RWPE2 (cell line): Measurements from ENCODE around the gene NLGN4X.

Source experiments
- ATAC-seq: fragments of 200-7000 bp; cut with Tn5 transposase; 3 replicates; pipeline ENCODE4 v1.9.1; 2021; ENCODE audit warnings: low read depth
- DNase-seq: peaks from one replicate; pipeline ENCODE4 v3.0.0-alpha.2; 2020; ENCODE audit warnings: low spot score
- H3K27ac ChIP-seq: fragments of 450-650 bp; 2 replicates; pipeline ENCODE4 v1.5.1; 2017; ENCODE audit warnings: mild to moderate bottlenecking; ENCODE audit not compliant: poor library complexity, severe bottlenecking
- H3K27me3 ChIP-seq: fragments of 250-450 bp; sonication (Bioruptor Pico); 2 replicates; pipeline ENCODE4 v1.5.1; 2021; ENCODE audit warnings: mild to moderate bottlenecking, moderate library complexity; ENCODE audit not compliant: insufficient read depth, poor library complexity, severe bottlenecking
- H3K36me3 ChIP-seq: fragments of 250-450 bp; sonication (Bioruptor Pico); 2 replicates; pipeline ENCODE4 v1.5.1; 2020; ENCODE audit warnings: low read depth, mild to moderate bottlenecking, moderate library complexity
- H3K4me1 ChIP-seq: fragments of 250-450 bp; sonication (Bioruptor Pico); 2 replicates; pipeline ENCODE4 v1.5.1; 2021; ENCODE audit warnings: mild to moderate bottlenecking, moderate library complexity; ENCODE audit not compliant: insufficient read depth, poor library complexity, severe bottlenecking
- H3K4me3 ChIP-seq: fragments of 250-450 bp; sonication (Bioruptor Pico); 2 replicates; pipeline ENCODE4 v1.5.1; 2021; ENCODE audit warnings: mild to moderate bottlenecking, moderate library complexity; ENCODE audit not compliant: severe bottlenecking
- H3K9me3 ChIP-seq: fragments of 250-450 bp; sonication (Bioruptor Pico); 2 replicates; pipeline ENCODE4 v1.5.1; 2021; ENCODE audit warnings: mild to moderate bottlenecking, moderate library complexity; ENCODE audit not compliant: severe bottlenecking
- CTCF ChIP-seq: fragments of 450-650 bp; IDR thresholded peaks from one replicate; pipeline ENCODE4 v1.5.1; 2017; ENCODE audit warnings: mild to moderate bottlenecking, moderate library complexity; ENCODE audit not compliant: poor library complexity, severe bottlenecking

NLGN4X gene

GRCh38 chrX:6238576-6238975, 9.9 kb upstream of the NLGN4X start:
- Histone ChIP-seq H3K4me1 (no peaks in the 10 kb centered on the region), H3K4me3 (no peak overlapping the region), H3K9me3 (no peaks in the 10 kb centered on the region), H3K27ac (no peak overlapping the region), H3K27me3 (no peaks in the 10 kb centered on the region), H3K36me3 (no peaks in the 10 kb centered on the region)
- DNase-seq, result no peak
- TF ChIP-seq CTCF, result no peak
- ATAC-seq, result no peak

DNA sequence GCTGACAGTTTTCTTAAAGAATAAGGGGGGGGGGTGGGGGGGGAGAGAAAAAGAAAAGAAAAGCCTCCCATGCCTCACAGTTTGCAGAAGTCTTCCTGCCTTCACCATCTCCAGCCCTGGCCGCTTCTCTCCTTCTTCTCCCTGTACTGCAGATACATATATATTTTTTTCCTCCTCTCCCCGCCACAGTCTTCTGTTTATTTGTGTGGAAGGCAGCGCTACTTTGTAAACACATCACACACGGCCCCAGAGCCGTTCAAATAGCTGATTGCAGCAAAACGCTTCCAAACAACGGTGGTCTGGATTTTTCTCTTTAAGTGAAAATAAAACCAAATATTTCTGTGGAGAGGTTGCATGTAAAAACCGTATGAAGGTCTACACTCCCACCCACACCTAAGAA, 732 bp downstream of the NLGN4X start:
- Histone ChIP-seq H3K9me3 (no peaks in the 10 kb centered on the region), H3K4me3 (no peak overlapping the region), H3K4me1 (no peaks in the 10 kb centered on the region), H3K27me3 (peaks cover 44% of the 10 kb centered on the region), H3K27ac (no peak overlapping the region), H3K36me3 (no peaks in the 10 kb centered on the region)
- DNase-seq (no peak), ATAC-seq (no peak)
- TF ChIP-seq CTCF, result no peak

GRCh38 chrX:6227453-6227835, 1.2 kb downstream of the NLGN4X start:
- no peak overlapping the region for H3K4me3 ChIP-seq
- H3K4me1 ChIP-seq, result no peaks in the 10 kb centered on the region

GRCh38 chrX:6226596-6227452, 1.8 kb downstream of the NLGN4X start:
- Histone ChIP-seq H3K27ac (no peak overlapping the region), H3K27me3 (peaks cover 44% of the 10 kb centered on the region), H3K9me3 (no peaks in the 10 kb centered on the region), H3K36me3 (no peaks in the 10 kb centered on the region), H3K4me1 (no peaks in the 10 kb centered on the region), H3K4me3 (peak overlapping the region; percentile 8)
- ATAC-seq (no peak), DNase-seq (no peak)
- TF ChIP-seq CTCF, result no peak

More at GRCh38 chrX:6227453-6227835, 1.2 kb downstream of the NLGN4X start:
- DNase-seq (no peak), ATAC-seq (no peak)
- no peaks in the 10 kb centered on the region for H3K9me3 ChIP-seq
- peaks cover 44% of the 10 kb centered on the region for H3K27me3 ChIP-seq
- no peak overlapping the region for H3K27ac ChIP-seq
- H3K36me3 ChIP-seq, result no peaks in the 10 kb centered on the region
- TF ChIP-seq CTCF, result no peak
